GM19023 (cell line): Measurements from ENCODE around the gene DCST2.
"Not testable (repeated sequence)": the region's sequence is repeated elsewhere in the genome, so short reads cannot be mapped to it uniquely, and the experiment has no call there.

Experiments used
- ATAC-seq: cut with Tn5 transposase; IDR thresholded peaks from one replicate; pipeline ENCODE4 v1.9.1; 2021; ENCODE audit warnings: mild to moderate bottlenecking, moderate library complexity; ENCODE audit not compliant: unreplicated experiment

DCST2 gene

DNA sequence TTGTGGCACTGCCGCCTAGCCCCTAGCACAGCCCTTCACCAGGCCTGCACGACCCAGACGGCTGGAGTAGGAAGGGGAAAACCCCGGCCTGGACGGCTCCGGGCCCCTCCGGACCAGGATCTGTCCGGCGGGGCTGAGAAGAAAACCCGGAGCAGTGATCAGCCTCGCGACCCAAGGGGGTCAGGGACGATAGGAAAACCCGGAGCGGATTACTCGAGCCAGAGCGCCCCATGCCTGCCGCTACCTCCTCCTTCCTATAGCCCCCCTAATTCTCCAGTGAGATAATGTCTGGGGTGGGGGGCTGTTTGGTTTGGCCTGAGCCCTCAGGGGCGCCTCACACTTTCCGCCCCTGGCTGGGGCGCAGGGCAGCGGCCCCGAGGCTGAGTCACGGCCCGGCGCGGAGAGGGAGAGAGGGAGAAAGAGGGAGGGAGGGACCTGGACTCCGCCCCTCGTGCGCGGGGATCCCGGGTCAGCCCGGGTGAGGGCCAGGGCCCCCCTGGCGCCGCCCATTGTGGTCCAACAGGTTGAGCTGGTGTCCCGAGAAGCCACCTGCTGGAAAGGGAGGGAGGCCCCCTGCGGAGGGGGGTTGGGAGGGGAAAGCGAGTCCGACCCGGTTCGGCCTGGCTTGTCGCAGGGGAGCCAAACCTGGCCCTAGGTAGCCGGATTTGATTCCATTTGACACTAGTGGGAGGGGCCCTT, 32.7 kb downstream of the DCST2 start:
- peak; percentile 41 for ATAC-seq

DNA sequence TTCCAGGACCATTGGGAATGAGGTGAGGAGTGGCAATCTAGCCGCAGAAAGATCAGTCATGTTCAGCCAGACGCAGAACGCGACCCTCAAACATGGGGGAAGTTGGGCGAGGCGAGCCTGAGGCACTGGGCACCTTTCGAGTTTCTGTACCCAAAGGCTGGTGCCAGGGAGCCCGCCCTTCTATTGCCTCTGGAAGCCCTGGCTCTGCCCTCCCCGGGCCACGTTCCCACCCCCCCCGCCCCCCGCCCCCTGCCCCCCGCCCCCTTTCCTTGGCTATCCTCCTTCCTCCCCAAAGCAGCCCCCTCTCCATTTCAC, 33.2 kb downstream of the DCST2 start:
- no peak for ATAC-seq

DNA sequence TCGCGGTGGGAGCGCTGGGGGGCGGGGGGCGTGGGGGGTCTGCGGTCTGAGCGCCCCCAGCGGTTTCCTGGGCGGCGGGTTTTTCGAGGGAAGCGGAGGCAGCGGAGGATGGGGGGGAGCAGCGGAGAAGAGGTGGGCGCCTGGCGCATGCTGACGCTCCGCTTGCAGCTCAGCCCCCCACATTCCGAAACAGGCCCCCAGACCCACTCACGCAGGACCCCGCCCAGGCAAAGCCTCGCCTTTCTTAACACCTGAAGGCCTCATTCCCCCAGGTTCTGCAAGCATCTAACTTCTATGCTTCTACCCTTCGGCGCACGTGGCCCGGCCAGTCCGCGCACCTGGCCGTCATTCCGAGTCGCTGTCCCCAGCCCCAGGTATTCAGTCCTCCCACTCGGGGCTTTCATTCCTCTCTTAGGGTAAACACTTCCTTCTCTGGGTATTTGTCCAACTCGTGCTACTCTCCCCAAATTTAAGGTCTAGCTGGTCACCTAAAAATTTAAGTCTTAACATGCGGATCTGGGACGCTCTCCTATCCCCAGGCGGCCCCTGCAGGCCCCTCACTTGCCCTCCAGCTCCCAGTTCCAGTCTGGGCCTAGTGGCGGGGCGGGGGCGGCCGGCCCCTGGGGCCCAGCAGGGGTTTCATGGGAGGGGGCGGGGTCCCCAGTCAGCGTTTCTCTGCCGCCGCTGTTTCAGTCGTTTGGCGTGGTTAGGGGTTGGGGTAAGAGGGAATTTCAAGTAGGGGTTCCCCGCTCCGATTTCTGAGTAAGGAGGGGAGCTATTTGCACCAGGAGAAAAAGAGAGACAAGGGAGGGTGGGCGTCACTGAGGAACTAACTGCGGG, 33.8 kb downstream of the DCST2 start:
- ATAC-seq, result no peak

DNA sequence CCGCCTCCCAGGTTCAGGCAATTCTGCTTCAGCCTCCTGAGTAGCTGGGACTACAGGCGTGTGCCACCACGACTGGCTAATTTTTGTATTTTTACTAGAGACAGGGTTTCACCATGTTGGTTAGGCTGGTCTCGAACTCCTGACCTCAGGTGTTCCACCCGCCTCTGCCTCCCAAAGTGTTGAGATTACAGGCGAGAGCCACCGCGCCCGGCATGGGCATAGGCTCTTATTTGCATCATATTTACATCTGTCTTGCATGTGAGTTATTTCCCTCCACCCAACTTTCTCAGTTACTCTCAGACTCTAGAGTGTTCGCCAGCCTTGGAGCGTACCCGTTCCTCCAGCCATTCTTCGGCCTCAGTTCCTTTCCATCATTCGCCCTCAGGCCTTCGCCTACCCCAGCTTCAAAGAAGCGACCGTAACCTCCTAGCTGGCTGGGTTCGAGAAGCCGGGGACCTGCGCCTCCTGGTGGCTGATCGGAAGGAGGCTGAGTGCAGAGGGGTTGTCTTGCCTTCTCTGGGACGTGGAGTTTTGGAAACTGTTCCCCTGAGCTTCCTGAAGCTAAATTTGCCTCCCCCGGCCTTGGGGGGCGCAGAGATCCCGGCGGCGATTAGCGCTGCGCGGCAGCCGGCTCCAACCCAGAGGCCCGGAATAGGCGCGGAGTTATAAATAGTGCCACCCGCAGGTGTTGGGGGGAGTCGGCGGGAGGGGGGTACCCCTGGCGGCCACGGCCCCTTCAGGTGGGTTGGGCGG, 34.6 kb downstream of the DCST2 start:
- ATAC-seq, result no peak

DNA sequence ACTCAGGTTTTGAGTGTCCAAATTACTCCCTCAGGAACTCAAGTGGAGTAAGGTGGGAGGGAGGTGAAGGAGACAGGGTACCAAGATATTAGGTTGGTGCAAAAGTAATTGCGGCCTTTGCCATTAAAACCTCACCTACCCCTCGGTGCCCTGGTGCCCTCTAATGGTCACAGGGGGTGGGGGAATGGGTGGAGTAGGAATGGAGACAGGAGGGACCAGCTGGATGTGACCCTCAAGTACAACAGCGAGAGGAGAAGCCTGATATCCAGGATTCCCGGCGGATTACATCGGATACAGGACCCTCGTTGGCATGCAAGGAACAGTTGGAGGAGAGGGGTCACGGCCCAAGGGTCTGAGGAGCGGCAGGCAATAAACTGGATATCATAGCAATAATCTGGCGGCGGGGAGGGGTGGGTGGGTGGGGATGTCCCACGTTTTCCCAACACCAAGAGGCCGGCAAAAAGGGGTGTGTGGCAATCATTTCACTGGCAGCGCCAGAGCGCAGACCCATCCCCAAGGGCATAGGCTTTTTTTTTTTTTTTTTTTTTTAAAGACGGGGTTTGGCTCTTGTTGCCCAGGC, 35.3 kb downstream of the DCST2 start:
- no peak for ATAC-seq

DNA sequence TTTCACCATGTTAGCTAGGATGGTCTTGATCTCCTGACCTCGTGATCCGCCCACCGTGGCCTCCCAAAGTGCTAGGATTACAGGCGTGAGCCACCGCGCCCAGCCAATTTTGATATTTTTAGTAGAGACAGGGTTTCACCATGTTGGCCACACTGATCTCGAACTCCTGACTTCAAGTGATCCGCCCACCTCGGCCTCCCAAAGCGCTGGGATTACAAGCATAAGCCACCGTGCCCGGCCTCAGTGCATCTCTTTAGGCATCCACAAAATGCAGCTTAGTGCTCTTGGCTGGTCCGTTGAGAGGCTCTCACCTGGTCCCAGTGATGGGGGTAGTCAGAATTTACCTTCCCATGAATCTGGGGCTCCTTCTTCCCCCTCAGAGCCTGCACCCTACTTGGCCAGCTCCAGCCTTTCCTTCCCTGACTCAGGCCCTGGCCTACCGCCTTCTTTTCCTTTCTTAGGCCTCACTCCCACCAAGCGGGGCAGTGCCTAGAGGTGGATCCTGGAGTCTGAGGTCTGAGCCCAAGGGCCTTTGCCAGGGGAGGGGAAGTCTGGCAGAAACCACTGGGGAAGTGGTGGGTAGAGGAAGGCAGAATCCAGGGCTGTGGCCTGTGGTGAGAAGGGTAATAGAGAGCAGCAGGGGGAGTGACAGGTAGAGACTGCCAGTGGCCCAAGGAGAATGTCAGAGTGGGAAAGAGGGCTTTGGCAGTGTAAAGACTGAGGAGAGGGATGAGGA, 36.4 kb downstream of the DCST2 start:
- no peak for ATAC-seq

DNA sequence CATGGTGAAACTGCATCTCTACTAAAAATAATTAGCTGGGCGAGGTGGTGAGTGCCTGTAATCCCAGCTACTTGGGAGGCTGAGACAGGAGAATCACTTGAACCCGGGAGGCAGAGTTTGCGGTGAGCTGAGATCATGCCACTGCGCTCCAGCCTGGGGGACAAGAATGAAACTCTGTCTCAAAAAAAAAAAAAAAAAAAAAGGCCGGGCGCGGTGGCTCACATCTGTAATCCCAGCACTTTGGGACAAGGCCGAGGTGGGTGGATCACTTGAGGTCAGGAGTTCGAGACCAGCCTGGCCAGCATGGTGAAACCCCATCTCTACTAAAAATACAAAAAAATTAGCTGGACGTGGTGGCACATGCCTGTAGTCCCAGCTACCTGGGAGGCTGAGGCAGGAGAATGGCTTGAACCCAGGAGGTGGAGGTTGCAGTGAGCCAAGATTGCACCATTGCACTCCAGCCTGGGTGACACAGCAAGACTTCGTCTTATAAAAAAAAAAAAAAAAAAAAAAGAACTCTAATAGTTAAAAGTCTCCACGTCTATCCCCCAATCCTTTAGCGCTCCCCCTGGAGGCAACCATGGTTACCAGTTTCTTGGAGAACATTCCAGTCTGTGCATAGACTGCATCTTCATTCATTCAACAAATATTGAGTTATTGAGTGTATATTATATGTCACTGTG, 38.1 kb downstream of the DCST2 start:
- ATAC-seq, result not testable (repeated sequence)

DNA sequence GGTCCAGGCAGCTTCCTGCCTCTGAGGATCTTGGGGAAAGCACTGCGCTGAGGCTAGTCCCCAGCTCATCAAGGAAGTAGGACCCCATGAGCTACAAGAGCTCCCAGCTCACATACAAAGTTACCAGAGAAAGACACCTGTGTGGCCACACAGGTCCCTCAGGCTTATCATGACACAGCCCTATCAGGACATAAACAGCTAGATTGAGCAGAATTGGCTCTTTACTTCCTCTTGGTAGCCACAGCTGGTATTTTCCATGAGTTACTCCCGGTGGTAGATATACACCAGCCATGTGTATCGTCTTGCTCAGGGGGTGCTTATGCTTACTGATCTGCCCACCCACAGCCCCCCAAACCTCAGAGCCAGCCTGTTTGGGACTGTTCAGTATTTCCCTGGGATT, 39.0 kb downstream of the DCST2 start:
- no peak for ATAC-seq

DNA sequence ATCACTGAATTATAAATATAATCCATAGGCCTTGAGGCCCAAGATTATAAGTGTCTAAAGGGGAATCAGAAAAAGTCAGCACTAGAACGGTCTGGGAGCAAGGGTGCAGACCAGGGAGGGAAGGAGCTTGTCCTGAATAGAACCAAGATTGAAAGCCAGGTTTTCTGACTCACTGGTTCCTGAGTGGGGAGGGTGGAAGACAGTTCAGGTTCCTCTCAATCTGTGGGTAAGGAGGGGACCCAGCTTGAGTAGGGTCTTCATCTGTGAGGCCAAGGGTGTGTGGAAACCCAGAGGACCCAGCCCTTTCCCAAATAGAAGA, 39.4 kb downstream of the DCST2 start:
- ATAC-seq, result no peak

DNA sequence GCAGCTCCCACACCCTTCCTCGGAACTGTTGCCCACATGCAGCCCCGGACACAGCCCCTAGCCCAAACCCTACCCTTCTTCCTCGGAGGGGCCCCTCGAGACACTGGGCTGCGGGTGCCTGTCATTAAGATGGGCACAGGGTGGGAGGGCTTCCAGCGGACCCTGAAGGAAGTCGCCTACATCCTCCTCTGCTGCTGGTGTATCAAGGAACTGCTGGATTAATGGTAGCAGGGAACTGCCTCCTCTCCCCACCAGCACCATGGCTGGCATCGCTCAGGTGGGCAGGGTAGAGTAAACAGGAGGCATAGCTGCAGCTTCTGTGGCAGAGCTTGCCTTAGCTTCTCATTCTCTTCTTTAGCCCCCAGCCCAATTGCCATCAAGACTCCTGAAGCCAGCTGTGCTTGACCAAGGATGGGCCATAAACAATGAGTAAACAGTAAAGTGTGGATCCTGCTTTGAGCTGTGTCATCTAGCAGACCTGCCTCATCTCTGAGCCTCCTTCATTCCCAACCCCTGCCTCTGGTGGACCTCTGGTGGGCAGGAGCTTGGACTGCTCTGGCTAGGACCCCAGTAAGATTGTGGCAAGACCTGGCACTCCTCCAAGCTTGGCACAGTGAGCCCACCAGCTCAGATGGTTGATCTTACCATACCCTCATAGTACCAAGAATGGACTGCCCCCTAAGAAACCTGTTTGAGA, 39.9 kb downstream of the DCST2 start, which contains the start of gene LENEP:
Gene LENEP, plus strand, starts transcription at position 15 of the 697 bp plus-strand sequence. Its CDS starts 22 bp downstream, at position 37.
- no peak for ATAC-seq

DNA sequence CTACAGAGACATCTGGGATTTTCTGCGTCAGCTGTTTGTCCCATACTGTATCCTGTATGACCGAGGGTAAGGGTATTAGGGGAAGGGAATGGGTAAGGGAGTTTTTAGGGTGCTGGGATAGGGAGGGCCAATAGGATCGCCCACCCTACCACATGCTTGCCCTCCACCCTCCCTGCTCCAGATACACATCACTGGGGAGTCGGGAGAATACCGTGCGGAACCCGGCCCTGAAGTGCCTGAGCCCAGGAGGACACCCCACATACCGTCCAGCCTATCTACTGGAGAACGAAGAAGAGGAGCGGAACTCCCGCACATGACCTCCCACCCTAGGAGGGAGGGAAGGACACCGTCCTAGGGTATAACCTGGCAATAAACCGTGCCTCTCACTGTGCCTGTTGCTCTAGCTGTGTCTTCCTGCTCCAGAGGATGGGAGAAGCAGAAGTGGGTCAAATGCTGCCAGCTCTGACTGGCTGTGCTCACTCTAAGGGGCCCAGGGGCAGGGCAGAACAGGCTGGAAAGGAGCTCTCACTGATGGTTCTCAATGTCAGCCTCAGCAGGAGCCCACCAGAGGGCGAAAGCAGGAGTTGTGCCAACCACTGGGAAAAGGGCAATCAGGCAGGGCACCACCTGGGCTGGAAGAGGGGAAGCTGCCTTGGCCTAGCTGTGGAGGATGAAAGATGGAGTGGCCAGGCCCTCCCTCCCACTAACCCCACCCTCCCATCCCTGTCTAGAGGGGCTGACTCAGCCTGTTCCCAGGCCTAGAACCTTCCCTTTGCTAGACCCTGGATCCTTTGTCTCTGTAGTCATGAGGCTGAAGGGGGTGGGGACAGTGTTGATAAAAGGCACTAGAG, 40.6 kb downstream of the DCST2 start:
- ATAC-seq, result no peak

DNA sequence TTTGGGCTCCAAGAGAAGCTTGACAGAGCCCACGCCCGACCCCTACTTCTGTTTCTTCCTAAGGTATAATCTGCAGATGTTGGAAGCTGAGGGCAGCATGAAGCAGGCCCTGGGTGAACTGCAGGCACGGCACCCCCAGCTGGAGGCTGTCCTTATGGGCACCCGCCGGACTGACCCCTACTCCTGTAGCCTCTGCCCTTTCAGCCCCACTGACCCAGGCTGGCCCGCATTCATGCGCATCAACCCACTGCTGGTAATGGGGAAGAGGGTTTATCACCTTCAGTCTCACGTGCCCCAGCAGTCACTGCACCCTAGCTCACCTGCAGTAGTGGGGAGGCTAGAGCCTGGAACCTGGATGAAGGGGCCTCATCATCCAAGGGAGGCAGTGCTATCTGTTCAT, 43.3 kb downstream of the DCST2 start:
- no peak for ATAC-seq

DNA sequence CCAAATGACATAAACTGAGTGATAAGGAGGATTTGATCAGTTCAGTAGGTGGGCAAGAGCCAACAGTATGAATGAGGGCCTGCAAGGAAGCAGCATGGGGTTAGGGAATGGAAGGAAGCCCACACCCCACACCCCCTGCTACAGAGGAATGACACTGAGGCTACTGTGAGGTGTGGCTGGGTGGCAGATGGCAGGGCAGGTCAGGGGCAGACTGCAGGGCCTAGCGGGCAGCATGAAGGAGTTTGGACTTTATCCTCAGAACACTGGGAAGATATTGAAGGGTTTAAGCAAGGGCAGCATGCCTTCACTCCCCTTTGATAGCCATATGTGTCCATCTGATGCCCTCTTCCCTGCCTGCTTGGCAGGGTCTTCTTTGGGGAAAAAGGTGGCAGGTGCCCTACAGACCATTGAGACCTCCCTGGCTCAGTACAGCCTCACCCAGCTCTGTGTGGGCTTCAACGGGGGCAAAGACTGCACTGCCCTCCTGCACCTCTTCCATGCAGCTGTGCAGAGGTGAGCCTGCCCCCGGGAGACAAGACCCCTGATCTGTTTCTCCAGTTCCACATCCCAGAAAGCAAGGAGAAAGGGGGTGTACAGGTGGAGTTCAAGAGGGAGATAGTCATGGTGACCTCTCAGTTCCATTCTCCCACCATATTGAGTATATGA, 44.3 kb downstream of the DCST2 start:
- no peak for ATAC-seq

DNA sequence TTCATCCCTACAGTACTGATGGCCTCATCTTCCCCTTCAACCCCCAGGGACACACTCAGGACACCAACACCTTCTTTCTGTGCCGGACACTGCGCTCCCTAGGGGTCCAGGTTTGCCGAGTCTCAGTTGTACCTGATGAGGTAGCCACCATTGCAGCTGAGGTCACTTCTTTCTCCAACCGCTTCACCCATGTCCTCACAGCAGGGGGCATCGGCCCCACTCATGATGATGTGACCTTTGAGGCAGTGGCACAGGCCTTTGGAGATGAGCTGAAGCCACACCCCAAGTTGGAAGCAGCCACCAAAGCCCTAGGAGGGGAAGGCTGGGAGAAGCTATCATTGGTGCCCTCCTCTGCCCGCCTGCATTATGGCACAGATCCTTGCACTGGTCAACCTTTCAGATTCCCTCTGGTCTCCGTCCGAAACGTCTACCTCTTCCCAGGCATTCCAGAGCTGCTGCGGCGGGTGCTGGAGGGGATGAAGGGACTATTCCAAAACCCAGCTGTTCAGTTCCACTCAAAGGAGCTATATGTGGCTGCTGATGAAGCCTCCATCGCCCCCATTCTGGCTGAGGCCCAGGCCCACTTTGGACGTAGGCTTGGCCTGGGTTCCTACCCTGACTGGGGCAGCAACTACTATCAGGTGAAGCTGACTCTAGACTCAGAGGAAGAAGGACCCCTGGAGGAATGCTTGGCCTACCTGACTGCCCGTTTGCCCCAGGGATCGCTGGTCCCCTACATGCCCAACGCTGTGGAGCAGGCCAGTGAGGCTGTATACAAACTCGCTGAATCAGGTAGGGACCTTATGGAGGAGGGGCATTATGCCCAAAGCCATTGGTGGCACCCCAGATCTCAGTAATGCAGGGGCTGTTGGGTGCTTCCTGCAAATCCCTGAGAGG, 45.3 kb downstream of the DCST2 start:
- no peak for ATAC-seq

DNA sequence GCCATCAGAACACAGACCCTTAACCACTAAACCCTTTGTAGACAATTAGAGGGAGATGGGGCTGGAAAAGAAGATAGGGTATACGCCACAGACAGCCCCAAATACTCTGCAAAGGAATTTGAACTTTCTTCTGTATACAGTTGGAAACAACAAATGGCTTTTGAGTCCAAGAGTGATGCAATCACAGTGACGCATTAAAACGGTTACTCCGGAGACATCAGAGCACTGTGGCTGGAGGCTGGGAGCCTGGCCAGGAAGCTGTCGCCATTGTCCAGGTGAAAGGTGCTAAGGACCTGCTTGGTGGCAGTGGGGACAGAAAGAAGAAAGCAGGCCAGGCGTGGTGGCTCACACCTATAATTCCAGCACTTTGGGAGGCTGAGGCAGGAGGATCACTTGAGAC, 46.3 kb downstream of the DCST2 start:
- no peak for ATAC-seq

DNA sequence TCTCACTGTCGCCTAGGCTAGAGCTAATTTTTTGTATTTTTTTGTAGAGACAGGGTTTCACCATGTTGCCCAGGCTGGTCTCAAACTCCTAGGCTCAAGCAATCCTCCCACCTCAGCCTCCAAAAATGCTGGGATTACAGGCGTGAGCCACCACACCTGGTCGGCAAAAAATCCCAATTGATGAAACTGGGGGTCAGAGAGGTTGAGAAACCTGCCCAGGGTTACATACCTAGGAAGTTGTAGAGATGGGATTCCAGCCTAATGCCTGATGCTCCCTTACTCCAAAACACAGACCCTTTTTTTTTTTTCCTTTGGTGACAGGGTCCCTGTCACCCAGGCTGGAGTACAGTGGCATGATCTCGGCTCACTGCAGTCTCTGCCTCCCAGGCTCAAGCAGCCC, 46.8 kb downstream of the DCST2 start:
- ATAC-seq, result not testable (repeated sequence)

DNA sequence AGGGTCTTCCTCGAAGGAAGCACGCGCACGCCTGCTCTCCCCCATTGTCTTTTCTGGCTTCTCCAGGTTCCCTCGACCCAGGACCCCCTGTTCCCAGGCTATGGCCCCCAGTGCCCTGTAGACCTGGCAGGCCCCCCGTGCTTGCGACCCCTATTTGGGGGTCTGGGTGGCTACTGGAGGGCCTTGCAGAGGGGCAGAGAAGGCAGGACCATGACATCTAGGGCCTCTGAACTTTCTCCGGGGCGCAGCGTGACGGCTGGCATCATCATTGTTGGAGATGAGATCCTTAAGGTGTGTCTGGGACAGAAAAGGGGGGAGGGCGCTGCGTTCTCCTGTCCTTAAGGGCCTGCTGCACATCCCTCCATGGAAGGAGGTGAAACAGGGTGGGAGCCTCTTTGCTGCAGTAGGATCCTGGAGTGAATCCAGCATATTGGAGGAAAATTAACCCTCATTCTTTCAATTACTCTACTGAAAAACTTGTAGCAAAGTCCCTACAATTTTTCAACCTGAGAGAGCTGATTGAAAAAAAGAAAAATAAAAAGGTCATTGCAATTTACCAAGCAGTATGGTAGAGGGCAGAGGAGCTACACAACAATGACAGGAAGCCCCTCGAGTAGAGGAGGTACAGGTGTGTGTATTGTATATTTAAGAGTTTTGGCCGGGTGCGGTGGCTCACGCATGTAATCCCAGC, 49.7 kb downstream of the DCST2 start:
- ATAC-seq, result no peak
